HS-27A (cell line): ENCODE data around the gene IGFL2.
"Not testable (repeated sequence)": the region's sequence is repeated elsewhere in the genome, so short reads cannot be mapped to it uniquely, and the experiment has no call there.

Experiments
- DNase-seq: peaks from one replicate; pipeline ENCODE4 v3.0.0-alpha.2; 2012; ENCODE audit warnings: low read depth, missing footprints

Gene IGFL2

DNA sequence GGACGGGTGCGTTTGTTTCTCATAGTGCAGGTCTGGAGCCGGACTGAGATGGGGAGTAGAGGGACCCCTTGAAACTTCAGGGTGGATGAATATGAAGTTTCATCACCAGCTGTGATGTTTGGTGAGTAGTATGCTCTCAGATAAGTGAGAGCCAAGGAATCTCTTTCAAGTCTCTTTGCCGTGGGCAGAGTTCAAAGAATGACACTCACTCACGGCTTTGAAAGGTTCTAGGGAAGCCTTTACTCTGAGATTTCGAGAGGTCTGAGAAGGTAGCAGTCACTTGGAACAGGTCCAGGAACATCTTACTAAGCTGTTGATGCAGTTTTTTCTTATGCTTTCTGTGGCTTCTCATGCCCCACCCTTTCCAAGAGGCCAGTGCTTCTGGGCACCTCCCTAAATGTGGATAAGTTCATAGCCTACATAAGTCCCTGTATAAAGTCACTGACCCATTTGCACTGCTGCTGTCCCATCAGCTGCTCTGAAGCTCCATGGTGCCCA lies at the start of gene IGFL2:
Gene IGFL2, plus strand, starts transcription at position 448 of the 498 bp plus-strand sequence. Its CDS starts 41 bp downstream, at position 489.
- no peak for DNase-seq

- DNase-seq, result no peak
Observed at GRCh38 chr19:46100344-46100743, 47.7 kb upstream of the IGFL2 start.

DNA sequence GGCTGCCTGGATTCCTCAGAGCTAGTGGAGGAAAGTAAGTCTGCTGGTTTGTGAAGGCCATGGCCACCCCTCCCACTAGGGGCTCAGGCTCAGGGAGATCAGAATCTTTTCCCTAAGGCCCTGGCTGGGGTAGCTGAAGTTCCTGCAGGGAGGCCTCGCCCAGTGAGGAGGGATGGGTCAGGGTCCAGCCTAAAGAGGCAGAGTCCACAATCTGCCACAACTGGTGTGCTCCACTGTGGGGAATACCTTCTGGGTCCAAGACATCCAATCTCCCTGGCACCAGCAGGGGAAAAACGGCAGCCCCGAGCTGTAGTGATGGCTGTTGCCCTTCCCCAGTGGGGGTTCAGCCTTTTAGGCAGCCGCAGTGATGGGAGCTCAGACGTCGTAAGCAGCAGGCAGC lies 46.7 kb upstream of the IGFL2 start:
- DNase-seq, result no peak

- not testable (repeated sequence) for DNase-seq
Observed at GRCh38 chr19:46102333-46102732, 45.7 kb upstream of the IGFL2 start.

GRCh38 chr19:46107371-46107770 lies 40.7 kb upstream of the IGFL2 start:
- no peak for DNase-seq

DNA sequence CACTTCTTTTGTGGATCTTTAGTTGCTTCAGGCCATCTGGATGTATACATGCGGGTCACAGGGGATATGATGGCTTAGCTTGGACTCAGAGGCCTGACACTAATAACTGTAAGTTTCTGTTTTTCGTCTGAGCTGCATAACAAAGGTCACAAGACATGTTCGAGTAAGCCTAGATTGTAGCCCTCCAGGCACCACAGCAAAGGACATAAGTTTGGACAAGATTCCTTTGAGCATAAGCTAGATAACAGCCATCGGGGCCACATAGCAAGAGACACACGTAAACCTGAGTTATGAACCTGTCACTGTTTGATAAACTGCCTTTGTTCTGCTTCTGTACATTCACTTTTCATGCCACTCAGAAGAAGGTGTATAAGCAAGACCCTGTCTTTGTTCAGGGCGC lies 38.2 kb upstream of the IGFL2 start:
- no peak for DNase-seq

DNA sequence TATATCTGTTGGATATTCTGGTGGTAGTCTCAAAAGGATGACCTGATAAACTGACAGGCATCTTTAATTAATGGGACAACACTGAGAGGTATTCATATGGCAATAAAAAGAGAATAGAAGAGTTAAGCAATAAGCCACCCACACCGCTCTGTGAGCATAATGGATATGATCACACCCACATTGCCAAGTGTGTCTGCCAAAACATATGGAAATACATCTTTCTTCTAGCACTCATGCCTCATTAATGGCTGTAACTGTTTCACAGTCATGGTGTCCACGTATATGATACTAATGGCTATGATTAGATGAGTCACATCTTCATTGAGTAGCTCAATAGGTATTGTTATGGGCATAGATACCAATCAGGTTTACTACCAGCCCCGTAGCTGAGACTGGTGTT lies 36.7 kb upstream of the IGFL2 start:
- DNase-seq, result no peak

- no peak for DNase-seq
Observed at GRCh38 chr19:46112527-46112926, 35.5 kb upstream of the IGFL2 start.

GRCh38 chr19:46113726-46114125 lies 34.3 kb upstream of the IGFL2 start:
- DNase-seq, result no peak

GRCh38 chr19:46115396-46116106 lies 32.5 kb upstream of the IGFL2 start:
- DNase-seq, result no peak

DNA sequence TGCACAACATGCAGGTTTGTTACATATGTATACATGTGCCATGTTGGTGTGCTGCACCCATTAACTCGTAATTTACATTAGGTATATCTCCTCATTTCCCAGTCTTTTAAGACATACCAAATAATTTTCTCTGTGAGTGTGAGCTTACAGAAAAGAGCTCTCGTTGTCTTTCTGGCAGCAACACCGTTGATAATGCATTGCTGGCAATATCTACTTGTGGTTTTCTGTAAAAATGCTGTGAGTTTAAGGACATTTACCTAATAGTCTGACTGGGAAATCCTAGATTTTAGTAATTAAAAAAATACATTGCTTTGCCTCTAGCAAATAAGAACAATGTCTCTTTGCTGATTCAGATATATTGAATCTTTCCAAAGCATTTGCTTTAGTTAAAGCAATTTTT lies 31.9 kb upstream of the IGFL2 start:
- DNase-seq, result no peak

GRCh38 chr19:46118136-46118535 lies 29.9 kb upstream of the IGFL2 start:
- no peak for DNase-seq

DNA sequence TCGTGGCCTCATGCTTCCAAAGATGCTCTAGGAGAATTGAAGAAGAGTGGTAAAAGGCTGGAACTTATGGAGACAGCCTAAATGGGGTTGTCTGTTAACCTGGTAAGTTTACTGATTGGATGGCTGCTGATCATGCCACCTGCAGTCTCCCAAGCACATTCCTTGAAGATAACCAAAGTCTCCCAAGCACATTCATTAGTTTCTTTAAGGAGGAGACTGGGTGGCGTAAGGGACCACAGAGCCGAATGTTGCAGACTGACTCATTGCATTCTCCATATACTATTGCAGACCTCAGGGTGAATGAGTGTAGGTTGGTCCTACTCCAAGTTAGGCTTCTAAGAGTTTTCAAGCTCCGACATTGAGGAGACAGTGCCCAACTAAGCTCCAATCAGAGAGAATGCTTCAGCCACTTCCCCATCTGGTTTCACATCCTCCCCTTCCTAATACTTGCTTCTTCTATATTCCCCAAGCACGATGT lies 23.4 kb upstream of the IGFL2 start, which contains the start of gene IGFL3:
Gene IGFL3, minus strand, starts transcription at position 51 of the 478 bp plus-strand sequence. Its CDS starts 39 bp downstream, at position 12.
- DNase-seq, result no peak

DNA sequence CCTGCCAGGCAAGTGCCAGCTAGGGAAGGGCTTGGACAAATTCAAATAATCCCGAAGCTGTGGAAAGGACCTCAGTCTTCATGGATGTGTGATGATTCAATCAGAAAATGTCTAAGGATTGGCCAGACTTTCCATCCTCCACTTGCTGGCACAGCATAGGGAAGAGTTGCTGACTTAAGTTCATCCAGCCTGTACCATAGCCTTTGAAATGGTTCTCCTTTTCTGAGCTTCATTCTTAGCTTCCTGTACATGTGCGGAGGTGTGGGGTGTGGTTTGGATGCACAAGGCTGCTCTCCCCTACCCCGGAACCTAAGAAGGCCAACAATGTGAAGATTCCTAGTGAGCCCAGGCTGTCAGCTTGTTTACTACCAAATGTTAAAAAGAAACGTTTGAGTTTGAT lies 22.6 kb upstream of the IGFL2 start:
- no peak for DNase-seq

DNA sequence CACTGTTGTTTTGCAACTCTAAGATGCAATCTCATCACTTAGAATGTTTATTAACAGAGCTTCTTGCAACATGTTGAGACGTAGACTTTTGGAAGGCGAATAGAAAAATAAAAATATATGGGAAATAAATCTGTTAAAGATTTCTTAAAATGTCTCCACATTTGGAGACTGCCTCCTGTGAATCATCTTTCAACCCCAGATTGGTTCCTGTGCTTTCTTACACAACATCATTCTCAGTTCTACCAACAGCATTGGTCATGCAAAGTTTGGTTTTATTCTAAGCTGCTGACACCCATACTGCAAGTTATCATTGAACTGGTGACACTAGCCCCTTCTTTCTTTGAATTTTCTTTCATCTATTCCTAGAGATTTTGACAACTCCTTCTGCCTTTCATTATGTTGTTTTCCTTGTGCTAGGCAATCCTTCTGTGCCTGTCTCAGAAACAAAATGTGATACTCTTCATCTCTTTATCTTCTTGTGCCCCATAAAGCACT lies 21.9 kb upstream of the IGFL2 start:
- DNase-seq, result no peak

GRCh38 chr19:46131485-46132143 lies 16.4 kb upstream of the IGFL2 start:
- DNase-seq, result no peak

DNA sequence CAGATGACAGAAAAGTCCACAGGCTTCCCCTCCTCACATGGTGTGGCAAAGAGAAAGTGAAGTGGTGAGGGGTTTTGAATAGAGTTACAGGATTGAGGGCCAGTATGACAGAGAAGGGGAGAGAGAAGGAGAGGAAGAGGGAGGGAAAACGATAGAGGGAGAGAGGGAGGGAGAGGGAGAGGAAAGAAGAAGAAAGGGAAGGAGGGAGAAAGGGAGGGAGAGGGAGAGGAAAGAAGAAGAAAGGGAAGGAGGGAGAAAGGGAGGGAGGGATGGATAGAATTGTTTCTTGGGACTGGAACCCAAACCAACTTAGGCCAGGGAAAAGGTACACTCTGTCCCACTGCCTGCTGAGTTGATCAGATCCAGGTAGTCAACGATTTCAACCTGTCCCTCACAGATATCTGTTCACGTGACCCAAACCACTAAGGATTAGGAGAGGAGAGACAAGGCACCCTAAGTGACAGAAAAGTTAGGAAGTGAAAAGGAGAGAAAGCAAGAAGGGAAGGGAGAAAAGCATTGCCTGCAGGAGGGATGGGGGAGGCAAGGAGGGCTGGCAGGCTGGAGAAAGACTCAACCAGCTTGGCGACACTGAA lies 15.4 kb upstream of the IGFL2 start:
- no peak for DNase-seq

GRCh38 chr19:46133101-46133627 lies 14.9 kb upstream of the IGFL2 start:
- peak; percentile 8 for DNase-seq

GRCh38 chr19:46133777-46134241 lies 14.2 kb upstream of the IGFL2 start:
- DNase-seq, result no peak

- no peak for DNase-seq
Observed at GRCh38 chr19:46134527-46134926, 13.5 kb upstream of the IGFL2 start.

DNA sequence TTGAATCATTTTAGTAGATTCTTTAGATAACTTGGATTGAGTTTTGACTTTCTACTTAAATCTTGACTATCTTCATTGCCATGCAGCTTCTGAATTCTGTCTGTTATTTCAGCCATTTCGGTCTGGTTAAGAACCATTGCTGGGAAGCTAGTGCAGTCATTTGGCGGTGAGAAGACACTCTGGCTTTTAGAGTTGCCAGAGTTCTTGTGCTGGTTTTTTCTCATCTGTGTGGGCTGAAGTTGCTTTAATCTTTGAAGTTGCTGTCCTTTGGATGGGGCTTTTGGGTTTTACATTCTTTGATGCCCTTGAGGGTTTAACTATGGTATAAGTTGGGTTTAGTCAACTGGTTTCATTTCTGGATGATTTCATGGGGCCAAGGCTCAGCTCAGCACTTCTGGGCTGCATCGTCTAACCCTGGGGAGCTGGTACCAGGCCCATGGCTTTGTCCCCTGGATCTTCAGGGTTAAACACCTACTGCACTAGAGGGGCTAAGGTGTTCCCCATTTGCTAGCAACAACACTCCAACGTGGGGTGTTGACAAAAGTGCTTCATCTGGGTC lies 10.0 kb upstream of the IGFL2 start:
- DNase-seq, result no peak

- DNase-seq, result no peak
Observed at GRCh38 chr19:46141421-46141820, 6.6 kb upstream of the IGFL2 start.
